Neural progenitor cell (in vitro differentiated cells): ENCODE measurements around the gene SHANK3. TPM values are rescaled to one million over a fixed set of nuclear protein-coding genes. Genes with fewer than 3 reads are reported as not detected.

Experiments used
- DNase-seq: peaks from one replicate; pipeline ENCODE4 v3.0.0-alpha.2; 2016; ENCODE audit warnings: low spot score
- H2AFZ ChIP-seq: fragments of 200-600 bp; sonication (generic); replicated peaks from 2 replicates; pipeline ENCODE4 v1.6.1; 2016; ENCODE audit warnings: antibody characterized with exemption
- H3F3A ChIP-seq: fragments of 200-600 bp; sonication (generic); 2 replicates; pipeline ENCODE4 v1.6.1; 2016; ENCODE audit warnings: antibody characterized with exemption, low read depth
- H3K27ac ChIP-seq: fragments of 200-600 bp; sonication (generic); 2 replicates; pipeline ENCODE4 v1.5.1; 2016; ENCODE audit warnings: mild to moderate bottlenecking
- H3K27me3 ChIP-seq: fragments of 200-600 bp; sonication (generic); 2 replicates; pipeline ENCODE4 v1.6.1; 2016; ENCODE audit warnings: mild to moderate bottlenecking, moderate library complexity
- H3K36me3 ChIP-seq: fragments of 200-600 bp; sonication (generic); 2 replicates; pipeline ENCODE4 v1.5.1; 2016
- H3K4me1 ChIP-seq: fragments of 200-600 bp; sonication (generic); 2 replicates; pipeline ENCODE4 v1.6.1; 2016; ENCODE audit warnings: mixed run types
- H3K4me2 ChIP-seq: fragments of 200-600 bp; sonication (generic); 2 replicates; pipeline ENCODE4 v1.6.1; 2016
- H3K4me3 ChIP-seq: fragments of 200-600 bp; sonication (generic); 2 replicates; pipeline ENCODE4 v1.5.1; 2016
- H3K79me2 ChIP-seq: fragments of 200-600 bp; sonication (generic); 2 replicates; pipeline ENCODE4 v1.6.1; 2016; ENCODE audit warnings: low read depth
- H3K9ac ChIP-seq: fragments of 200-600 bp; sonication (generic); 2 replicates; pipeline ENCODE4 v1.6.1; 2016
- H3K9me3 ChIP-seq: fragments of 200-600 bp; sonication (generic); 2 replicates; pipeline ENCODE4 v1.5.1; 2016; ENCODE audit warnings: low read depth
- H4K20me1 ChIP-seq: fragments of 200-600 bp; sonication (generic); 2 replicates; pipeline ENCODE4 v1.6.1; 2016; ENCODE audit warnings: low read depth
- H3K27ac Mint-ChIP-seq: 3 replicates; pipeline ENCODE4 v1.8.0; 2021; ENCODE audit warnings: mixed read lengths
- H3K27me3 Mint-ChIP-seq: 2 replicates; pipeline ENCODE4 v1.8.0; 2022; ENCODE audit warnings: low read depth, mild to moderate bottlenecking, inconsistent platforms, moderate library complexity, mixed read lengths; ENCODE audit not compliant: insufficient read depth
- H3K36me3 Mint-ChIP-seq: 3 replicates; pipeline ENCODE4 v1.8.0; 2021; ENCODE audit warnings: mixed read lengths
- H3K4me1 Mint-ChIP-seq: 3 replicates; pipeline ENCODE4 v1.8.0; 2021; ENCODE audit warnings: mixed read lengths
- H3K4me3 Mint-ChIP-seq: 3 replicates; pipeline ENCODE4 v1.8.0; 2021; ENCODE audit warnings: mild to moderate bottlenecking, moderate library complexity, mixed read lengths
- H3K9me3 Mint-ChIP-seq: 3 replicates; pipeline ENCODE4 v1.8.0; 2020; ENCODE audit warnings: mixed read lengths
- EZH2 ChIP-seq: fragments of 200-600 bp; sonication (generic); IDR thresholded peaks from 2 replicates; pipeline ENCODE4 v1.6.1; 2017; ENCODE audit warnings: antibody characterized with exemption, mild to moderate bottlenecking, moderate library complexity
- EZH2phosphoT487 ChIP-seq: fragments of 200-600 bp; sonication (generic); IDR thresholded peaks from 2 replicates; pipeline ENCODE4 v1.6.1; 2017; ENCODE audit warnings: antibody characterized with exemption
- total RNA-seq: library from RNA; depleted of rRNA; stranded (reverse); fragments of >200 nt; gene quantifications from 2 replicates; pipeline ENCODE4 v1.2.3, GENCODE V29; 2015; ENCODE audit warnings: low replicate concordance
- TF ChIP-seq, protein P1 (sequence below): fragments of 200-600 bp; sonication (generic); IDR thresholded peaks from 2 replicates; pipeline ENCODE4 v1.5.1; 2017; ENCODE audit warnings: antibody characterized with exemption, mild to moderate bottlenecking

The SHANK3 gene
- total RNA-seq, 1 donor from 2014 or later: 0.65 TPM

- peaks cover 26% of the 10 kb centered on the region for H3K27me3 Mint-ChIP-seq
- H3K79me2 ChIP-seq: no peaks in the 10 kb centered on the region
These were observed 3.0 kb downstream of the SHANK3 start for GRCh38 chr22:50675553-50676179.

GRCh38 chr22:50676180-50676636, 3.6 kb downstream of the SHANK3 start:
- Histone ChIP-seq H3K4me1 (peaks cover 6% of the 10 kb centered on the region), H3K27me3 (peaks cover 32% of the 10 kb centered on the region), H3K27ac (no peak overlapping the region), H3K4me2 (no peak overlapping the region), H4K20me1 (peaks cover 10% of the 10 kb centered on the region), H3K4me3 (no peak overlapping the region), H3K9ac (no peak overlapping the region), H3F3A (peaks cover 17% of the 10 kb centered on the region), H3K36me3 (no peaks in the 10 kb centered on the region), H3K79me2 (no peaks in the 10 kb centered on the region), H2AFZ (no peak overlapping the region), H3K9me3 (no peaks in the 10 kb centered on the region)
- Mint-ChIP-seq H3K27ac (no peak overlapping the region), H3K9me3 (peaks cover 2% of the 10 kb centered on the region), H3K36me3 (peaks cover 23% of the 10 kb centered on the region), H3K27me3 (peaks cover 25% of the 10 kb centered on the region), H3K4me1 (peaks cover 29% of the 10 kb centered on the region), H3K4me3 (peak overlapping the region; percentile 89)
- TF ChIP-seq, protein P1, sequence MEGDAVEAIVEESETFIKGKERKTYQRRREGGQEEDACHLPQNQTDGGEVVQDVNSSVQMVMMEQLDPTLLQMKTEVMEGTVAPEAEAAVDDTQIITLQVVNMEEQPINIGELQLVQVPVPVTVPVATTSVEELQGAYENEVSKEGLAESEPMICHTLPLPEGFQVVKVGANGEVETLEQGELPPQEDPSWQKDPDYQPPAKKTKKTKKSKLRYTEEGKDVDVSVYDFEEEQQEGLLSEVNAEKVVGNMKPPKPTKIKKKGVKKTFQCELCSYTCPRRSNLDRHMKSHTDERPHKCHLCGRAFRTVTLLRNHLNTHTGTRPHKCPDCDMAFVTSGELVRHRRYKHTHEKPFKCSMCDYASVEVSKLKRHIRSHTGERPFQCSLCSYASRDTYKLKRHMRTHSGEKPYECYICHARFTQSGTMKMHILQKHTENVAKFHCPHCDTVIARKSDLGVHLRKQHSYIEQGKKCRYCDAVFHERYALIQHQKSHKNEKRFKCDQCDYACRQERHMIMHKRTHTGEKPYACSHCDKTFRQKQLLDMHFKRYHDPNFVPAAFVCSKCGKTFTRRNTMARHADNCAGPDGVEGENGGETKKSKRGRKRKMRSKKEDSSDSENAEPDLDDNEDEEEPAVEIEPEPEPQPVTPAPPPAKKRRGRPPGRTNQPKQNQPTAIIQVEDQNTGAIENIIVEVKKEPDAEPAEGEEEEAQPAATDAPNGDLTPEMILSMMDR: no peak
- DNase-seq: no peak

More at GRCh38 chr22:50675553-50676179, 3.0 kb downstream of the SHANK3 start:
- Histone ChIP-seq H3F3A (peaks cover 17% of the 10 kb centered on the region), H3K9ac (no peak overlapping the region), H3K4me1 (peaks cover 6% of the 10 kb centered on the region), H3K36me3 (no peaks in the 10 kb centered on the region), H3K4me2 (peak overlapping the region; percentile 96), H3K9me3 (no peaks in the 10 kb centered on the region), H3K27me3 (peaks cover 32% of the 10 kb centered on the region), H2AFZ (no peak overlapping the region), H3K27ac (no peak overlapping the region), H4K20me1 (peaks cover 10% of the 10 kb centered on the region), H3K4me3 (peak overlapping the region; percentile 80)
- DNase-seq: peak; percentile 1
- peak overlapping the region; percentile 89 for H3K4me3 Mint-ChIP-seq
- H3K36me3 Mint-ChIP-seq: peaks cover 20% of the 10 kb centered on the region
- TF ChIP-seq, protein P1: no peak
- TF ChIP-seq EZH2phosphoT487 (no peak), EZH2 (no peak)
- peak overlapping the region; percentile 27 for H3K27ac Mint-ChIP-seq
- peaks cover 2% of the 10 kb centered on the region for H3K9me3 Mint-ChIP-seq
- peaks cover 33% of the 10 kb centered on the region for H3K4me1 Mint-ChIP-seq

GRCh38 chr22:50676661-50677492, 4.3 kb downstream of the SHANK3 start:
- Mint-ChIP-seq H3K4me1 (peaks cover 24% of the 10 kb centered on the region), H3K27ac (no peak overlapping the region), H3K9me3 (peaks cover 2% of the 10 kb centered on the region), H3K4me3 (peak overlapping the region; percentile 48), H3K36me3 (peaks cover 24% of the 10 kb centered on the region), H3K27me3 (peaks cover 25% of the 10 kb centered on the region)
- peaks cover 6% of the 10 kb centered on the region for H3K4me1 ChIP-seq
- no peak overlapping the region for H2AFZ ChIP-seq
- H3K79me2 ChIP-seq: no peaks in the 10 kb centered on the region
- no peak overlapping the region for H3K4me2 ChIP-seq
- H3K27ac ChIP-seq: no peak overlapping the region
- H3F3A ChIP-seq: peaks cover 17% of the 10 kb centered on the region
- peaks cover 10% of the 10 kb centered on the region for H4K20me1 ChIP-seq
- H3K4me3 ChIP-seq: no peak overlapping the region
- H3K36me3 ChIP-seq: no peaks in the 10 kb centered on the region
- peak; percentile 1 for DNase-seq
- no peak overlapping the region for H3K9ac ChIP-seq
- peaks cover 28% of the 10 kb centered on the region for H3K27me3 ChIP-seq
- no peaks in the 10 kb centered on the region for H3K9me3 ChIP-seq
- TF ChIP-seq, protein P1: no peak
- TF ChIP-seq EZH2phosphoT487 (no peak), EZH2 (no peak)
